ENCODE measurements around the gene ADSS1. TPM values are rescaled to one million over a fixed set of nuclear protein-coding genes. Genes with fewer than 3 reads are reported as not detected.

The ADSS1 gene
- polyA plus RNA-seq, 1 of the 3 experiments (the other 2 are of a cell fraction) = 14.3 TPM

DNA sequence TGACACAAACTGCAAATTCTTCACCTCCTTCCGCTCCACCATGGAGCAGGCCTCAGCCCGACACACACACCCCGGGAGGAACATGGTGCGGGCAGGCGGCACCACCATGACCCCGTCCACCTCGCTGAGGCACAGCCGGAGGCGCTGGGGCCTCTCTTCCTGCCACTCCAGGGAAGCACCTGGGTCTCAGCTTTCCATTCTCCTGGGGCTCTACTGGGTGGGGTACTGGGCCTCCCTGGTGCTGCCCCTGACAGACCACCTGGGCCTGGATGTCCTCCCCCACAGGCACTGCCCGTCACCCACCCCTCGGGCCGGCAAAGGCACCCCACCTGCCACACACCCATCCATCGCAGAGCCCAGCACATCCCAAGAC, 61.7 kb downstream of the ADSS1 start:
- TF ChIP-seq TAF1 (IDR thresholded peaks at IDR 0.05; ENCODE audit: borderline replicate concordance, low read depth, low read length) (no peak), FOXJ3 (CRISPR knock-in tag; IDR thresholded peaks at IDR 0.05) (no peak), NFIC (IDR thresholded peaks at IDR 0.05; ENCODE audit: borderline replicate concordance) (no peak)
- Histone ChIP-seq H3K4me1 (ENCODE audit: control insufficient read depth in 1 of 2, insufficient read depth in 2 of 2, low read depth in 1 of 2, low read length in 1 of 2) (no peaks in the 10 kb centered on the region; a peak in 1 of 4 replicates), H3K27me3 (ENCODE audit: insufficient read depth) (no peaks in the 10 kb centered on the region), H3K79me2 (ENCODE audit: insufficient read depth) (peaks cover 59% of the 10 kb centered on the region), H2AFZ (ENCODE audit: low read depth) (no peak overlapping the region), H3K9ac (no peak overlapping the region), H3K4me3 (ENCODE audit: low read depth in 2 of 2, low read length in 1 of 2) (no peak overlapping the region), H3K4me2 (no peak overlapping the region), H3K9me3 (no peaks in the 10 kb centered on the region), H4K20me1 (ENCODE audit: insufficient read depth) (peaks cover 70% of the 10 kb centered on the region), H3K27ac (ENCODE audit: low read depth in 2 of 2, low read length in 1 of 2) (no peak overlapping the region), H3F3A (replicated peaks; ENCODE audit: insufficient read depth) (no peaks in the 10 kb centered on the region), H3K36me3 (replicated peaks in 1 of 2; ENCODE audit: control insufficient read depth in 1 of 2, insufficient read depth in 2 of 2, low read length in 1 of 2) (peaks cover 0 to 35% of the 10 kb centered on the region in 2 experiments), H3K9me2 (no peaks in the 10 kb centered on the region)
- POLR2A ChIA-PET = no interaction called here
- CTCF ChIA-PET = interaction anchor here (1.0 to 2.1 kb wide), 2 partner anchors 17 to 30 kb away, joined by 3 to 13 read pairs; no protein-coding TSS in a partner anchor
- WGBS (ENCODE audit: low lambda C conversion rate) = 100% methylated on average over 8 of the region's 13 CpGs
- no peak for DNase-seq

DNA sequence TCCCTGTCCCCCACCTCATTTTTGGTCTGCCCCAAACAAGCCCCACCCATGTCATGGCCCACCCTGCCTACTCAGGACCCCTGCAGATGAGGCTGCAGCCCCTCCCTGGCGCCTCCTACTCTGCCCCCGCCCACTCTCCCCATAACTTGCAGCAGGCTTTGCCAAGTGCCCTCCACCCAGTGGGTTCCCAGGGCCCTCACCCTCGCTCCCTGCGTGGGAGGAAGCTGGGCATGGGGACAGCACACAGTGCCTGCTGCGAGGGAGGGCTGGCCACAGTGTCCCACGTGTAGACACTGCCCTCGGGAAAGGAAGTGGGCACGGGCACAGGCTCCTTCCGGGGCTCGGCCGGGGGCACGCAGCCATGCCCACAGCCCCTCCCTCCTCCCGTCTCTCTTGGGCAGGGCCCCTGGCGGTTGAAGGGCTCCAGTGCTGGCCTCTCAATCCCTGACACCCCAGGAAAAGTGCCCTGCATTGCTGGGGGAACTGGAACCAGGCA, 62.1 kb downstream of the ADSS1 start:
- H3K36me3 ChIP-seq (replicated peaks in 1 of 2; ENCODE audit: control insufficient read depth in 1 of 2, insufficient read depth in 2 of 2, low read length in 1 of 2) = peaks cover 0 to 36% of the 10 kb centered on the region in 2 experiments
- no peaks in the 10 kb centered on the region for H3K9me2 ChIP-seq
- POLR2A ChIA-PET = no interaction called here
- DNase-seq = no peak
- peaks cover 70% of the 10 kb centered on the region for H4K20me1 ChIP-seq (ENCODE audit: insufficient read depth)
- no peak overlapping the region for H3K4me2 ChIP-seq
- H3K4me1 ChIP-seq (ENCODE audit: control insufficient read depth in 1 of 2, insufficient read depth in 2 of 2, low read depth in 1 of 2, low read length in 1 of 2) = no peaks in the 10 kb centered on the region; a peak in 1 of 4 replicates
- H3K79me2 ChIP-seq (ENCODE audit: insufficient read depth) = peaks cover 63% of the 10 kb centered on the region
- H3K4me3 ChIP-seq (ENCODE audit: low read depth in 2 of 2, low read length in 1 of 2) = no peak overlapping the region
- no peak for TF ChIP-seq FOSL2 (IDR thresholded peaks at IDR 0.05; ENCODE audit: borderline replicate concordance, low read depth)
- TF ChIP-seq, protein P1, sequence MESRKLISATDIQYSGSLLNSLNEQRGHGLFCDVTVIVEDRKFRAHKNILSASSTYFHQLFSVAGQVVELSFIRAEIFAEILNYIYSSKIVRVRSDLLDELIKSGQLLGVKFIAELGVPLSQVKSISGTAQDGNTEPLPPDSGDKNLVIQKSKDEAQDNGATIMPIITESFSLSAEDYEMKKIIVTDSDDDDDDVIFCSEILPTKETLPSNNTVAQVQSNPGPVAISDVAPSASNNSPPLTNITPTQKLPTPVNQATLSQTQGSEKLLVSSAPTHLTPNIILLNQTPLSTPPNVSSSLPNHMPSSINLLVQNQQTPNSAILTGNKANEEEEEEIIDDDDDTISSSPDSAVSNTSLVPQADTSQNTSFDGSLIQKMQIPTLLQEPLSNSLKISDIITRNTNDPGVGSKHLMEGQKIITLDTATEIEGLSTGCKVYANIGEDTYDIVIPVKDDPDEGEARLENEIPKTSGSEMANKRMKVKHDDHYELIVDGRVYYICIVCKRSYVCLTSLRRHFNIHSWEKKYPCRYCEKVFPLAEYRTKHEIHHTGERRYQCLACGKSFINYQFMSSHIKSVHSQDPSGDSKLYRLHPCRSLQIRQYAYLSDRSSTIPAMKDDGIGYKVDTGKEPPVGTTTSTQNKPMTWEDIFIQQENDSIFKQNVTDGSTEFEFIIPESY (IDR thresholded peaks at IDR 0.05; ENCODE audit: borderline replicate concordance, low read depth) = no peak
- TF ChIP-seq EZH2phosphoT487 (IDR thresholded peaks at IDR 0.05; ENCODE audit: borderline replicate concordance, low read depth) = no peak
- TF ChIP-seq, protein P2, sequence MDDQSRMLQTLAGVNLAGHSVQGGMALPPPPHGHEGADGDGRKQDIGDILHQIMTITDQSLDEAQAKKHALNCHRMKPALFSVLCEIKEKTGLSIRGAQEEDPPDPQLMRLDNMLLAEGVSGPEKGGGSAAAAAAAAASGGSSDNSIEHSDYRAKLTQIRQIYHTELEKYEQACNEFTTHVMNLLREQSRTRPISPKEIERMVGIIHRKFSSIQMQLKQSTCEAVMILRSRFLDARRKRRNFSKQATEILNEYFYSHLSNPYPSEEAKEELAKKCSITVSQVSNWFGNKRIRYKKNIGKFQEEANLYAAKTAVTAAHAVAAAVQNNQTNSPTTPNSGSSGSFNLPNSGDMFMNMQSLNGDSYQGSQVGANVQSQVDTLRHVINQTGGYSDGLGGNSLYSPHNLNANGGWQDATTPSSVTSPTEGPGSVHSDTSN (IDR thresholded peaks at IDR 0.05) = no peak
- no peak for TF ChIP-seq MEF2A (IDR thresholded peaks at IDR 0.05; ENCODE audit: borderline replicate concordance, low read depth)
- TF ChIP-seq, protein P3, sequence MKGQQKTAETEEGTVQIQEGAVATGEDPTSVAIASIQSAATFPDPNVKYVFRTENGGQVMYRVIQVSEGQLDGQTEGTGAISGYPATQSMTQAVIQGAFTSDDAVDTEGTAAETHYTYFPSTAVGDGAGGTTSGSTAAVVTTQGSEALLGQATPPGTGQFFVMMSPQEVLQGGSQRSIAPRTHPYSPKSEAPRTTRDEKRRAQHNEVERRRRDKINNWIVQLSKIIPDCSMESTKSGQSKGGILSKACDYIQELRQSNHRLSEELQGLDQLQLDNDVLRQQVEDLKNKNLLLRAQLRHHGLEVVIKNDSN (IDR thresholded peaks at IDR 0.05; ENCODE audit: borderline replicate concordance, low read depth) = no peak
- TF ChIP-seq, protein P4, sequence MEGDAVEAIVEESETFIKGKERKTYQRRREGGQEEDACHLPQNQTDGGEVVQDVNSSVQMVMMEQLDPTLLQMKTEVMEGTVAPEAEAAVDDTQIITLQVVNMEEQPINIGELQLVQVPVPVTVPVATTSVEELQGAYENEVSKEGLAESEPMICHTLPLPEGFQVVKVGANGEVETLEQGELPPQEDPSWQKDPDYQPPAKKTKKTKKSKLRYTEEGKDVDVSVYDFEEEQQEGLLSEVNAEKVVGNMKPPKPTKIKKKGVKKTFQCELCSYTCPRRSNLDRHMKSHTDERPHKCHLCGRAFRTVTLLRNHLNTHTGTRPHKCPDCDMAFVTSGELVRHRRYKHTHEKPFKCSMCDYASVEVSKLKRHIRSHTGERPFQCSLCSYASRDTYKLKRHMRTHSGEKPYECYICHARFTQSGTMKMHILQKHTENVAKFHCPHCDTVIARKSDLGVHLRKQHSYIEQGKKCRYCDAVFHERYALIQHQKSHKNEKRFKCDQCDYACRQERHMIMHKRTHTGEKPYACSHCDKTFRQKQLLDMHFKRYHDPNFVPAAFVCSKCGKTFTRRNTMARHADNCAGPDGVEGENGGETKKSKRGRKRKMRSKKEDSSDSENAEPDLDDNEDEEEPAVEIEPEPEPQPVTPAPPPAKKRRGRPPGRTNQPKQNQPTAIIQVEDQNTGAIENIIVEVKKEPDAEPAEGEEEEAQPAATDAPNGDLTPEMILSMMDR (IDR thresholded peaks at IDR 0.05) = no peak
- no peak for TF ChIP-seq MXI1 (IDR thresholded peaks at IDR 0.05; ENCODE audit: low read depth, low read length)
- TF ChIP-seq, protein P5, sequence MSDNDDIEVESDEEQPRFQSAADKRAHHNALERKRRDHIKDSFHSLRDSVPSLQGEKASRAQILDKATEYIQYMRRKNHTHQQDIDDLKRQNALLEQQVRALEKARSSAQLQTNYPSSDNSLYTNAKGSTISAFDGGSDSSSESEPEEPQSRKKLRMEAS (IDR thresholded peaks at IDR 0.05; ENCODE audit: low read depth) = no peak
- TF ChIP-seq RCOR1 (IDR thresholded peaks at IDR 0.05; ENCODE audit: low read length) = no peak
- no peak for TF ChIP-seq ELF1 (IDR thresholded peaks at IDR 0.05)
- no peak for TF ChIP-seq YY1 (IDR thresholded peaks at IDR 0.05; ENCODE audit: low read depth)
- TF ChIP-seq RFX5 (IDR thresholded peaks at IDR 0.05; ENCODE audit: low read length) = no peak
- TF ChIP-seq, protein P6, sequence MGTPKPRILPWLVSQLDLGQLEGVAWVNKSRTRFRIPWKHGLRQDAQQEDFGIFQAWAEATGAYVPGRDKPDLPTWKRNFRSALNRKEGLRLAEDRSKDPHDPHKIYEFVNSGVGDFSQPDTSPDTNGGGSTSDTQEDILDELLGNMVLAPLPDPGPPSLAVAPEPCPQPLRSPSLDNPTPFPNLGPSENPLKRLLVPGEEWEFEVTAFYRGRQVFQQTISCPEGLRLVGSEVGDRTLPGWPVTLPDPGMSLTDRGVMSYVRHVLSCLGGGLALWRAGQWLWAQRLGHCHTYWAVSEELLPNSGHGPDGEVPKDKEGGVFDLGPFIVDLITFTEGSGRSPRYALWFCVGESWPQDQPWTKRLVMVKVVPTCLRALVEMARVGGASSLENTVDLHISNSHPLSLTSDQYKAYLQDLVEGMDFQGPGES (IDR thresholded peaks at IDR 0.05; ENCODE audit: low read depth, low read length) = no peak
- TF ChIP-seq TAF1 (IDR thresholded peaks at IDR 0.05; ENCODE audit: borderline replicate concordance, low read depth, low read length) = no peak
- TF ChIP-seq NFIC (IDR thresholded peaks at IDR 0.05; ENCODE audit: borderline replicate concordance) = no peak
- TF ChIP-seq GABPA (IDR thresholded peaks at IDR 0.05; ENCODE audit: low read depth) = no peak
- H3K27me3 ChIP-seq (ENCODE audit: insufficient read depth) = no peaks in the 10 kb centered on the region
- H3F3A ChIP-seq (replicated peaks; ENCODE audit: insufficient read depth) = no peaks in the 10 kb centered on the region
- CTCF ChIA-PET = interaction anchor here (1.5 kb wide), 1 partner anchor 41 kb away, joined by 4 read pairs; no protein-coding TSS in a partner anchor
- H3K9me3 ChIP-seq = no peaks in the 10 kb centered on the region
- no peak overlapping the region for H3K9ac ChIP-seq
- no peak overlapping the region for H2AFZ ChIP-seq (ENCODE audit: low read depth)
- no peak overlapping the region; a peak in 1 of 4 replicates for H3K27ac ChIP-seq (ENCODE audit: low read depth in 2 of 2, low read length in 1 of 2)
- WGBS (ENCODE audit: low lambda C conversion rate) = 95% methylated on average over 8 of the region's 14 CpGs

Data from SK-N-SH (cell line).